ENCODE results near the gene KAZN.

Gene KAZN

GRCh38 chr1:14679027-14679688, 80.7 kb downstream of the KAZN start:
- DNase-seq, result no peak

GRCh38 chr1:14681182-14681581, 82.7 kb downstream of the KAZN start:
- DNase-seq, result no peak

GRCh38 chr1:14682941-14683621, 84.6 kb downstream of the KAZN start:
- no peak for DNase-seq

- no peak for DNase-seq
These were observed 86.6 kb downstream of the KAZN start for GRCh38 chr1:14685078-14685477.

GRCh38 chr1:14686701-14687100, 88.2 kb downstream of the KAZN start:
- no peak for DNase-seq

- DNase-seq, result no peak
These were observed 88.7 kb downstream of the KAZN start for GRCh38 chr1:14687147-14687546.

- DNase-seq, result no peak
These were observed 91.6 kb downstream of the KAZN start for GRCh38 chr1:14689996-14690615.

- DNase-seq, result no peak
These were observed 95.5 kb downstream of the KAZN start for GRCh38 chr1:14693949-14694348.

- no peak for DNase-seq
These were observed 96.1 kb downstream of the KAZN start for GRCh38 chr1:14694589-14694988.

GRCh38 chr1:14696761-14697160, 98.3 kb downstream of the KAZN start:
- DNase-seq, result no peak

- DNase-seq, result no peak
These were observed 98.9 kb downstream of the KAZN start for GRCh38 chr1:14697353-14697752.

GRCh38 chr1:14698314-14698713, 99.8 kb downstream of the KAZN start:
- DNase-seq, result no peak

- no peak for DNase-seq
These were observed 101.1 kb downstream of the KAZN start for GRCh38 chr1:14699620-14700019.

GRCh38 chr1:14704846-14705245, 106.4 kb downstream of the KAZN start:
- DNase-seq, result no peak

GRCh38 chr1:14705824-14706223, 107.3 kb downstream of the KAZN start:
- no peak for DNase-seq

GRCh38 chr1:14706631-14707030, 108.1 kb downstream of the KAZN start:
- no peak for DNase-seq

- no peak for DNase-seq
These were observed 109.3 kb downstream of the KAZN start for GRCh38 chr1:14707531-14708445.

GRCh38 chr1:14710331-14710730, 111.8 kb downstream of the KAZN start:
- no peak for DNase-seq

- no peak for DNase-seq
These were observed 113.7 kb downstream of the KAZN start for GRCh38 chr1:14712136-14712535.

- DNase-seq, result no peak
These were observed 114.6 kb downstream of the KAZN start for GRCh38 chr1:14713077-14713476.

- no peak for DNase-seq
These were observed 116.8 kb downstream of the KAZN start for GRCh38 chr1:14715266-14715665.

GRCh38 chr1:14715802-14716201, 117.3 kb downstream of the KAZN start:
- no peak for DNase-seq

GRCh38 chr1:14716474-14716873, 118.0 kb downstream of the KAZN start:
- no peak for DNase-seq

Measured in femur (tissue), 1 donor.